Body of pancreas (tissue), 4 donors: ENCODE results near the gene TCHP.

Experiments
- CTCF ChIP-seq, 7 experiments: fragments of 450-650 bp in 4 of 7; fragments of 200-600 bp in 3 of 7; sonication (generic) in 3 of 7; IDR thresholded peaks; one replicate each; pipeline ENCODE4 v1.5.1; 2016 to 2019; ENCODE audit warnings: antibody characterized with exemption in 7 of 7
- POLR2A ChIP-seq, 3 donors: fragments of 450-650 bp; IDR thresholded peaks; one replicate each; pipeline ENCODE4 v1.6.1; 2016; ENCODE audit warnings: antibody characterized with exemption in 3 of 3, mild to moderate bottlenecking in 2 of 3

- TF ChIP-seq CTCF (IDR thresholded peaks at IDR 0.05) (peak in 1 of 7 experiments; percentile 1), POLR2A (IDR thresholded peaks at IDR 0.05) (no peak)
These were observed 20.6 kb upstream of the TCHP start for GRCh38 chr12:109879351-109880042.
